HUES6 (cell line): ENCODE results near the gene APCDD1.

Experiments used
- H3K27ac ChIP-seq: 2 replicates; pipeline ENCODE4 v1.7.0; 2013; ENCODE audit warnings: low read depth, mild to moderate bottlenecking, low read length, inconsistent platforms
- H3K27me3 ChIP-seq: 2 replicates; pipeline ENCODE4 v1.6.1; 2013; ENCODE audit warnings: low read length; ENCODE audit not compliant: control insufficient read depth, insufficient read depth
- H3K36me3 ChIP-seq: 2 replicates; pipeline ENCODE4 v1.6.1; 2013; ENCODE audit warnings: low read length; ENCODE audit not compliant: control insufficient read depth, insufficient read depth
- H3K4me1 ChIP-seq: 2 replicates; pipeline ENCODE4 v1.6.1; 2013; ENCODE audit warnings: low read length; ENCODE audit not compliant: control insufficient read depth, insufficient read depth
- H3K4me3 ChIP-seq: 2 replicates; pipeline ENCODE4 v1.5.1; 2013; ENCODE audit warnings: low read depth, low read length
- H3K9ac ChIP-seq: one replicate; pipeline ENCODE4 v1.6.1; 2013; ENCODE audit warnings: mild to moderate bottlenecking, low read length
- H3K9me3 ChIP-seq: 2 replicates; pipeline ENCODE4 v1.6.1; 2013; ENCODE audit warnings: low read depth, low read length; ENCODE audit not compliant: control insufficient read depth, insufficient read depth

Gene APCDD1

DNA sequence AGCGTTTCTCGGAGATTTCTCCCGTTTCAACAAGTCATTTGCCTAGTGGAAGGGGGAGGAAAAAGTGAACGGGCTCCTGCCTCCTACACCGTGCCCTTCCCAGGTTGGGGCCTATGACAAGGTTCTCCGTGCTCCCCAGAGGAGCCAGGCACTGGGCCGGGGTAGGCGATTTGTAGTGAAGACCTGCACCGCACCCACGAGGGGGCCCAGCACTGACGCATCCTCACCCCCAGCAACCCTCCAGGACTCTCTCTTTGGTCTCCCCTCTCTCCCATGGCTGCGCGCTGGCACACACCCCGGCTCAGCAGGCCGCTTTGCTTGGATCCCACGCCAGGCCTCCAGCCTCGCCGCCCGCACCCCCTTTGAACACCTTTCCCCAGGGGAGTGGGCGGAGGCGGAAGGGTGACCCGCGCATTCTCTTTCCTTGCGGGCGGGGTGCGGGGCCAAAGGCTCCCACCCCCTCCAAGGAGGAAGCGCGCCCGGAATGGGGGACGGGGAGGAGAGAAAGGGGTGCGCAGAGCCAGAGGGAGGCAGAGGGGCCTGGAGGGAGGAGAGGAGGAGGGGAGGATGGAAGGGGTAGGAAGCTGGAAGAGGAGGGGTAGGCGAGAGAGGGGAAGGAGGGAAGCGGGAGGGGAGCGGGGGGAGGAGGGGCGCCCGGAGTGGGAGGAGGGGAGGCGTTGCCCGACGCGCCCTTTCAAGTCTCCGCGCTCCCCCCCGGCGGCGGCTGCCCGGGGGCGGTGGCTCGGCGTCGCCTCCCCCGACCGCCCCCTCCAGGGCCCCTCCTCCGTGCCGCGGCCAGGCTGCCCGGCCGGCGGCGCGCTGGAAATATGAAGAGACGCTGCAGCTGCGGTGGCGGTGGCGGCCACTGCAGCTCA is at the start of gene APCDD1:
Gene APCDD1 (plus strand): TSS at position 830 of the 875 bp plus-strand sequence. CDS start 347 bp downstream, outside the sequence.
- Histone ChIP-seq H3K9ac (peak within 1 kb of the TSS; percentile 82), H3K27me3 (peaks cover 45% of the 10 kb centered on the region), H3K9me3 (no peaks in the 10 kb centered on the region), H3K27ac (peak within 1 kb of the TSS; percentile 38; the same call in 1 of the 2 replicates), H3K4me3 (peak within 1 kb of the TSS; percentile 88), H3K36me3 (no peaks in the 10 kb centered on the region), H3K4me1 (peaks cover 17% of the 10 kb centered on the region)

DNA sequence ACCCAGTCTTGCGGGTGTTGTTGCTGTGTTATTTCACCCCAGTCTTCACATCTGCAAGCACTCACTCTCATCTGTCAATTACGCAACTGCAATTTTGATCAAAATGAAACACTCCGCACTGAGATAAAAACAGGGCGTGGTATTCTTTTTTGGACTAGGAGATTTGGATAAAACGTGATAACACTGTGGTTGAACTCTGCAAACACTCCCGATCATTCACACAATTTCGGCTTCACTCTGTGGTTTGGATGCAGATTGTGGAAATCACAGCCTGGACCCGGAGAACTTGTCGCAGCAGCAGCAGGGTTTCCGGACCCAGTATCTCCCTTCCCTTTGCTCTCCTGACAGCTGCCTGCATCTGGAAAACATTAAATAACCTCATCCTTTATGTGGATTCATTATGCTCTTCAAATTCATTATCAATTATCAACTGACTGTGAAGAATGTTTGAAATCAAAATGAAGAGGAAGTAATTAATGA is 49.4 kb upstream of the APCDD1 start:
- Histone ChIP-seq H3K27ac (no peak overlapping the region), H3K9me3 (no peaks in the 10 kb centered on the region), H3K4me1 (peaks cover 14% of the 10 kb centered on the region; the same call in 1 of the 2 replicates), H3K9ac (no peak overlapping the region), H3K4me3 (no peak overlapping the region), H3K27me3 (no peaks in the 10 kb centered on the region), H3K36me3 (no peaks in the 10 kb centered on the region)

DNA sequence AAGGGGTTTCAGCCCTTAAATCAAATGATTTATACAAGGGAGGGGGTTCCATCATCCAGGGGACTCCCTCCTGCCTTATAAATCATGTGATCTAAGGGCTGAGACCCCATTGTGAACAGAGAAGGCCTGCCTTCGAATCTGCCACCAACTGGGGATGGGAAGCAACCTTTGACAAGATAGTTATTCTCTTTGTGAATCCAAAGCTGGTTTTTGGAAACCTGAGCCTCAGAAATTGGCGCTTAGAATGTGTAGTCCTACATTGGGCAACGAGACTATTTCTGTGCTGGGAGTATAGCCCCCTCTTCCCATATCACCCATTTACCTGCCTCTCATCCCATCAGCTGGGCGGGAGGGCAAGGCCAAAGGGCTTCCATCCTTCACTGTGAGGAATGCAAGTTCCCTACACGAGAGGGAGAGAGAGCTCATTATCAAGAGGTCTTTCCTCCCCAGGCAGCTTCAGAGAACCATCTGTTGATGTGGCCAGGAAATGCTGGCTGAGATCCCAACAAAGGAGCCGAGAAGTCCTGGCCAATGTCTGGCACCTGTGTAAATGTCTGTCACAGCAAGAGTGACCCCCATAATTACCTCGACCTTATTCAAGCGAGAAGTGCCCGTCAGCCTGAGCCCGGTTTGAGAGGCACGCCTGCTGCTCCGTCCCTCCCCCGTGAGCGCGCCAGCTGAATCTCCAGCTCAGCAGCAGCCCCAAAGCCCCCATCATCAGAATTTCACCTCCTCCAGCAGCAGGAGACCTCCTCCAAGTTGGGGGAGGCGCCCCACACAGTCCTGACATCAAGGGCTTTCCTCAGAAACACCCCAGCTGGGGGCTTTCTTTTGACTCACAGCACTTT is 48.4 kb upstream of the APCDD1 start:
- H3K27me3 ChIP-seq = no peaks in the 10 kb centered on the region
- H3K9me3 ChIP-seq = no peaks in the 10 kb centered on the region
- no peak overlapping the region for H3K9ac ChIP-seq
- no peaks in the 10 kb centered on the region for H3K36me3 ChIP-seq
- H3K4me1 ChIP-seq = peaks cover 18% of the 10 kb centered on the region; the same call in 1 of the 2 replicates
- no peak overlapping the region for H3K4me3 ChIP-seq
- no peak overlapping the region; the same call in 1 of the 2 replicates for H3K27ac ChIP-seq

DNA sequence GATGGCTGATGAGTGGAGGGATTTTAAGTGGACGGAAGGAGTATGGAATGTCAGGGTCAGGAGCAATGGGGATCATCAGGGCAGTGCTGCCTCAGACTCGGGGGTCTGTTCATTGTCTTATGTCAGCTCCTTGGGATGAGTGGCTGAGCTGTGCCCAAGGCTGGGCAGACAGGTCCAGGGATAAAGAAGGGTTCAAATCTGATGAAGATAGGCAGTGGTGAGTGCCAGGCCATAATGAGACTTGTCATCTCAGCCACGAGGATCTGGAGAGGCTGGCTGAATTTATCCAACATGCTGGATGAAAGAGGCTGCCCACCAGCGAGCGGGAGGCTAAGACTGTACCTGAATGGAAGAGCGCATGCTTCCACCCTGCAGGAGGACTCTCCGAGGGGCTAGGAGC is 46.3 kb upstream of the APCDD1 start:
- no peaks in the 10 kb centered on the region for H3K9me3 ChIP-seq
- H3K27ac ChIP-seq = no peak overlapping the region
- no peak overlapping the region for H3K9ac ChIP-seq
- no peaks in the 10 kb centered on the region for H3K36me3 ChIP-seq
- no peak overlapping the region for H3K4me3 ChIP-seq
- H3K27me3 ChIP-seq = no peaks in the 10 kb centered on the region
- peaks cover 20% of the 10 kb centered on the region; the same call in 1 of the 2 replicates for H3K4me1 ChIP-seq

DNA sequence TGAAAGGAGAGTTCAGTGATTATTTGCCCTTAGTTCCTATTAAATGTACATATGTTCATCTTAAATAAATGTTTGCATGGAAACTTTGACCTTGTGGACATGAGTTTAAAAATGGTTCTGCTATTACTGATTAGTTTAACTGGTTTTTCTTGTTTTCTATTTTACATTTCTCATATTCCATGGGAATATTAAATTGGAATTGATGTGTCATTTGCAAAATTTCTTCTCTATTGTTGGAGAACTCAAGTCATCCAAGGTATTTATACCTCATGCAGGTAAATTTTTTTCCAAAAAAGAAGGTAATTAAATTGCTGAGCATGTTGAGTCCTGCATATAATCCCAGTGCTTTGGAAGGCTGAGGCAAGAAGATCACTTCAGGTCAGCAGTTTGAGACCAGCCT is 45.4 kb upstream of the APCDD1 start:
- no peaks in the 10 kb centered on the region for H3K27me3 ChIP-seq
- no peak overlapping the region for H3K9ac ChIP-seq

DNA sequence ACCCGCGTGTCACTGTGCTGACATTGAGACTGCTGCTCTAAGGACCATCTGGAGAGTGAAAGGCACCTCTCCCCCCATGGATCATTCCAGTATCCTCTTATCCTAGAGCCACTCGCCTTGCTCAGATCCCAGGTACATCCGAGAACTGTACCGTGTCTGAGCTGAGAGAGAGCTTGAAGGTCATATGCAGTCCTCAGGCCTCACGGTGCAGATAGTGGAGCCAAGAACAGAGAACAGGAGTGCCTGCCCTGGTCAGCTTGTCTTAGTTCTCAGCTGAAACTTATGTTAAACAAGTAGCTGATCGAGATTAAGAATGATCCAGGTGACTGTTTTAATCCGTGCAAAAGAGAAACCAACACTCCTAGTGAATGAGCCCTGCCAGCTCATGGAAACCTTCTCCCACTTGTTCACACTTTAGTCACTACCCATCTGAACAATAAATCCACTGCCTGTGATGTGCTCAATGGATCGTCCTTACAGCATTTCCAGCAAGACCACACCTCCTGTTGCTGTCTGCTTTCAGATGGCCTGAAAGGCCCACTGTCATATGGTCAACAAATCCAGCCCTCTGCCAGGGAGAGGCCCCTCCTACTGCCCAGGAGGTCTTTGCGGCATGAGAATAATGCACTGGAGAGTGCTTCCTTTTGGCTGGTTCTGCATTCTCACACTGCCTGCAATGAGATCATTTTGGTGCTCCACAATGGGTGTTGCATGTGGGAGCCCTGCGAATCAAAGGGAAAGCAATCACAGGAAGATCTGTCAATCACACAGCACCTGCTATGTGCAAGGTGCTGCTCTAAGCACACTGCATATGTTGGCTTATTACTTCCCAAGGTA is 43.7 kb upstream of the APCDD1 start:
- Histone ChIP-seq H3K4me1 (peaks cover 13% of the 10 kb centered on the region; the same call in 1 of the 2 replicates), H3K36me3 (no peaks in the 10 kb centered on the region), H3K4me3 (no peak overlapping the region), H3K27ac (no peak overlapping the region), H3K27me3 (no peaks in the 10 kb centered on the region), H3K9me3 (no peaks in the 10 kb centered on the region), H3K9ac (no peak overlapping the region)

More for the DNA sequence above, 45.4 kb upstream of the APCDD1 start:
- Histone ChIP-seq H3K36me3 (no peaks in the 10 kb centered on the region), H3K4me3 (no peak overlapping the region), H3K9me3 (no peaks in the 10 kb centered on the region), H3K27ac (no peak overlapping the region), H3K4me1 (peaks cover 16% of the 10 kb centered on the region; the same call in 1 of the 2 replicates)

DNA sequence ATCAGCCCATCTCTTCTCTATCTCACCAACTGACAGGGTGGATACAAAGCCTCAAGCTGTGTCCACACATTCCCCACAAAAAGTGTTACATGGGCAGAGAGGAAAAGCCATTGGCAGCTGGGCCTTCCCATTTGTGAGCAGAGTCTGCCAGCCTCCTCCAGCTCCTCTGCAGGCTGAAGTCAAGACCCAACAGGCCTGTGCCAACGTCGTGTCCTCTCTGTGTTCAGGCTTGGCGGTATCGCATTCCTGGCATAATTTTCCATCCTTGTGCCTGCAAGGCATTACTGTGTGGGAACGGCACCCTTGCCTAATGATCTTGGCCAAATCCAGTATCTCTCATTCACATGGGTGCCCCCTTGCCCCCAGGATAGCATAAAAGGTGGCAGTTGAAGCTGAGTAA is 41.5 kb upstream of the APCDD1 start:
- Histone ChIP-seq H3K4me3 (no peak overlapping the region), H3K9ac (no peak overlapping the region), H3K4me1 (peaks cover 6% of the 10 kb centered on the region; the same call in 1 of the 2 replicates), H3K36me3 (no peaks in the 10 kb centered on the region), H3K9me3 (no peaks in the 10 kb centered on the region), H3K27ac (no peak overlapping the region), H3K27me3 (no peaks in the 10 kb centered on the region)

DNA sequence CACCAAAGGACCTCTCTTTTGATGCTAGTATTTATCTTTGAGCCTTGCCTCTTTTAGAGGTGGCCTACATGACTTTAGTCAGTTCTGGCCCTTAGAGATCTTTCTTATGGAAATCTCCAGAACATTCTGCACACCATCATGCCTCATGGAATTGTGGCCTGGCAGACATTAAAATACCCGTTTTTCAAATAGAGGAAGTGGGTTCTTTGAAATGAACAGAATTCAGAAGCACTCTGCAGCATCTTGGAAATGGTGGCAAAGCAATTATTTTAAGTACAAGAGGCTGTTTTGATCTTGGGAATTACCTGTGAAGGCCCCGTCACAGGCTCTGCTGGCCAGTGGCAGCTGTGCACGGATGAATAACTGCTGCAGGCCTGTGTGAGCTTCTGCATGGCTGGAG is 40.7 kb upstream of the APCDD1 start:
- Histone ChIP-seq H3K4me1 (peaks cover 6% of the 10 kb centered on the region; the same call in 1 of the 2 replicates), H3K9me3 (no peaks in the 10 kb centered on the region)

DNA sequence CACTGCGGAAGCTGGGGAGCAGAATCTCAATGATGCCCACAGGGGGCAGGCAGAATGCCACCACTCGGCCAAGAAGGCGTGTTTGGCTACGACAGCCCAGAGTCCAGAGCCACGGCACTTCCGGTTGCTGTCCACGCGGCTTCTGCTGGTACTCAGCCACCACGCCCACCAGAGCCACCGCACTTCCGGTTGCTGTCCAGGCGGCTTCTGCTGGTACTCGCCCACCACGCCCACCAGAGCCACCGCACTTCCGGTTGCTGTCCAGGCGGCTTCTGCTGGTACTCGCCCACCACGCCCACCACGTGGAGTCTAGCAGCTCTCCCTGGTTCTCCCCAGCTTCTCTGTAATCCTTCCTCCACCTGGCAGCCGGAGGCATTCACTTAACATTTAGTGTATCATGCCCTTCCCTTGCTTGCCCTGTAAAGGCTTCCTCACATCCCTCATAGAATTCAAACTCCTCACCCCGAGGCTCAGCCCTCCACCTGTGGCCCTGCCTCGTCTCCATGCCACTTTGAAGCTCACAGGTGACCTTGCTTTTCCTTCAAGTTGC is 40.1 kb upstream of the APCDD1 start:
- H3K27me3 ChIP-seq = no peaks in the 10 kb centered on the region
- no peak overlapping the region for H3K9ac ChIP-seq
- H3K4me1 ChIP-seq = peaks cover 6% of the 10 kb centered on the region; the same call in 1 of the 2 replicates
- no peaks in the 10 kb centered on the region for H3K36me3 ChIP-seq
- no peak overlapping the region for H3K27ac ChIP-seq
- no peak overlapping the region for H3K4me3 ChIP-seq
- H3K9me3 ChIP-seq = no peaks in the 10 kb centered on the region

More for the DNA sequence above, 40.7 kb upstream of the APCDD1 start:
- Histone ChIP-seq H3K36me3 (no peaks in the 10 kb centered on the region), H3K9ac (no peak overlapping the region), H3K4me3 (no peak overlapping the region), H3K27ac (no peak overlapping the region), H3K27me3 (no peaks in the 10 kb centered on the region)

DNA sequence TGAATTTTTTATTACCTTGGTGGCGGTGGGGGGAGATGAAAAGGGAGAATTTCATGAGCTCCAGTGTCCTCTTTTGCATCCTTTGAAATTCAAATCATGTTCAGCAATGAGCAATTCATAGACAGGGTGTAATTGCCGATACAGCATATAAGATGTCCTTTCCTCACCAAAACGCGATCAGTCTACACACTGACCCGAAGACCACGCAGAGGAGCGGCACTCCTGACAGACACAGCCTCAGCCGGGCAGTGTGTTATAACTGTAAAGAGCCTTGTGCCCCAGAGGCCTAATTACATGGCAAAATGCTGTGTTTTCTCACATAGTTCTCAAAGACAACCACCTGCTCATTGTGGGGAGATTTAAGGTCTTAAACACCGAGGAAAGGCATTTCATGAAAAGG is 38.4 kb upstream of the APCDD1 start:
- H3K27me3 ChIP-seq = no peaks in the 10 kb centered on the region
- no peak overlapping the region for H3K27ac ChIP-seq
- H3K36me3 ChIP-seq = no peaks in the 10 kb centered on the region
- no peak overlapping the region for H3K9ac ChIP-seq
- H3K4me1 ChIP-seq = peaks cover 2% of the 10 kb centered on the region; the same call in 1 of the 2 replicates
- H3K4me3 ChIP-seq = no peak overlapping the region
- no peaks in the 10 kb centered on the region for H3K9me3 ChIP-seq
